NOMO-1 treated with DMSO at 0.1 percent for 48 hours (cell line): Measurements from ENCODE around the gene DISC1.
A peak's percentile ranks its signal among the peaks of the same experiment; 100 is the strongest.

Experiments used
- DNase-seq: peaks from one replicate; lab custom pipeline; 2025; ENCODE audit not compliant: unreplicated experiment; lab: John Stamatoyannopoulos, UW

The DISC1 gene

DNA sequence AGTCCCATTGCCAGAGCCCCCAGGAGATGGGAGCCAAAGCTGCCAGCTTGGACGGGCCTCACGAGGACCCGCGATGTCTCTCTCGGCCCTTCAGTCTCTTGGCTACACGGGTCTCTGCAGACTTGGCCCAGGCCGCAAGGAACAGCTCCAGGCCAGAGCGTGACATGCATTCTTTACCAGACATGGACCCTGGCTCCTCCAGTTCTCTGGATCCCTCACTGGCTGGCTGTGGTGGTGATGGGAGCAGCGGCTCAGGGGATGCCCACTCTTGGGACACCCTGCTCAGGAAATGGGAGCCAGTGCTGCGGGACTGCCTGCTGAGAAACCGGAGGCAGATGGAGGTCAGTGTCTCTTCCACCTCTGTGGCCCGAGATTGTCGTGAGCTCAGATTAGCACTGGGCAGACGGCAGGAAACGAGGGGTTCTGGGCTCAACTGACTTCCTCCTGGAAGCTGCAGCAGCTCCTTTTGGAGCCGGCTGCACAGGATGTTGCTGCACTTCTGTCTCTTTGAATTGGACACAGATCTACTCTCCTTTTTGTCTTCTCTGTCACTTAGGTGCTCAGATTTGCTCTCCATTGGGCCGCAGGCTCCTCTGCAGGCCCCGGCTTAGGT lies 68.0 kb downstream of the DISC1 start:
- no peak for DNase-seq

DNA sequence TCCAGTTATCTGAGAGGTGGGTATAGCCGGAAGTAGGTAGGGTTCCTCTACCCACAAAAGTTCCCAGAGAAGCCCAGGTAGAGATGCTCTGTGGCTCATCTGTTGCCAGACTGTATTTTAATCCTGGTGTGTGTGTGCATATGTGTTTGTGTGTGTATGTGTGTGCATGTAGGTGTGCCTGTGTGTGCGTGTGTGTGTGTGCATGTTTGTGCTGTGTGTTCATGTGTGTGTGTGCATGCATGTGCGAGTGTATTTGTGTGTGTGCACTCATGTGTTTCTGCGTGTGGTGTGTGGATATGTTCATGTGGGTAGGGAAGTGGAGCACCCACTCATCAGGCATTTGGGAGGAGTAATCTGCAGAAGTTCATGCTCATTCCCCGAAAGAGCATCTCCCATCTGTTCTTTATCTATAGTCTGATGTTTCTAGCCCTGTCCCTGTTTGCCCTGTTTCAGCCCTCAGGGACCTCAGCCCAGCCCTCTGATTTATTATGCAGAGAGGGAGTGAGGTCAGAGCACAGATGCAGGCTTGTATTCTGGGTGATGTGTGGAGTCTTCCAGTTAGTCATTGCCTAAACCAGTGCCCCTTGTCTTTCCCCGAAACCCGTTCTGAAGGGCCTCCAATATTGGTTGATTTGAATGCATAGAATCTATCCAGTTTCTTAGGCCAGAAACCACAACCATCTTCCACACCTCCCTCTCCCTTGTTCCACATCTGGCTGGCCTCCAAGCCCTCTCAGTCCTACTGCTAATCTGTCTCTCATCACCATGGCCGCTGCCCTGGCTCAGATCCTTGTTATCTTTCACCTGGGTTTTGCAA lies 69.1 kb downstream of the DISC1 start:
- DNase-seq: no peak

DNA sequence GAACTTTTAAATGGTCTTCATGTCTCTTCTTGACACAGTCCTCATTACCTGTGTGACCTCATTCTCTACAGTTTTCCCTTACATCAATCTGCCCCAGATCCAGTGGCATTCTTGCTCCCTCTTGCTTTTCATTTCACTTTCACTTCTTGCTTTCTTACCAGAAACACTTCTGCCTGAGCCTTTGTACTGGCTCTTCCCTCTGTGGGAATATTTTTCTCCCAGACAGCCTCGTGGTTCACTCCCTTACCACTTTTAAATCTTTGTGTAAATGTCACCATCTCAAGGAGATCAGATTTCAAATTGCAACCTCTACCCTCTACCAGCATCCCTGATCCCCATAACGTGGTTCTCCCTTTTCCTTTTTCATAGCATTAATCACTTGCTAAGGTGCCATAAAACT lies 73.2 kb downstream of the DISC1 start:
- peak; percentile 51 for DNase-seq

DNA sequence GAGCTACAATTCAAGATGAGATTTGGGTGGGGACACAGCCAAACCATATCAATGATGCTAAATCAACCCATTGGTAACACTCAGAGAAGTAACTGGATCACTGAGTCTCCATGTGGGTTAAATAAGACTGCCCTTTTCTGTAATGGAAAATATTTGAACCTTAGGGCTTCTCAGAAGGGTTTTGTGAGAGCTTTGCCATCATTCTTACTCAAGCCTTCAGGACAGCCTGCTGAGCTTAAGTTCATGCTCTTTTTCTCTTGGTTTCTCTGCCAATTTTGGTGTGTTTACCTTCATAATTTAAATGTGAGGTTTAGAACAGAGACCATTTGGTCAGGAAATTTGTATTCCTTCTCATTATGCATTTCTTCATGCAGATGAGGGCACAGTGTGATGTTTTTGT lies 74.7 kb downstream of the DISC1 start:
- no peak for DNase-seq

DNA sequence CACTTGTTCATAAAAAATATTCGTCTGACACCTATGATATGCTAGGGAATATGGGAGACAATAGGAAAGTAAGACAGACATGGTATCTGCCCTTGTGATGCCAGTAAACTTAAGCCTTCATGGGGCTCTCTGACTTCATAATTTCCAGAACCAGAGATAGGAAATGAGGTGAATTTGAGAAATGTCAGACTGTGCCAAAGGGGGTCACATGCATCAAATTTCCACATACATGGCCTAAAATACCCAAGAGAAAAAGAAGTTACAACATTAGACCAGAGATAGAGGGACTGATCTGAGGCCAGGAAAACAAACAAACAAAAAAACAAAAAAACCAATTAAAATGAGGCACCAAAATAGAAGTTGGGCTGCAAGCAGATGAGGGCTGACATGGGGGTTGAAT lies 75.7 kb downstream of the DISC1 start:
- no peak for DNase-seq

DNA sequence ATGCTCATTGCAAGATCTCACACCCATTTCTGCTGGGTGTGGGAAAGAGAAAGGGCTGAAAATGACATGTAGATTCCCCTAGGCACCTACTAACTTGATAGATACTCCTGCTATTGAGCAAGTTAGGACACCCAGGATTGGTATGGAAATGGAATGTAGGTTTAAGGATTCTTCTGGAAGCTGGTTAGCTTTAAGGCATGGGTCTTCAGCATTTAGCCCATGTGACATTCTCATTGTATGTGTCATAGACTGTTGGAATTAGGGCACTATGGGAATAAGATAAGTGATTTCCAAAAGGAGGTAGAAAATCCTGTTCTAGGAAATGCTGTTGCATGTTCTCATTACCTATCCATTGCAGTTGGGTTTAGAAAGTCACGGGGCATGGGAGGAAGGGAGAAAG lies 76.2 kb downstream of the DISC1 start:
- no peak for DNase-seq

DNA sequence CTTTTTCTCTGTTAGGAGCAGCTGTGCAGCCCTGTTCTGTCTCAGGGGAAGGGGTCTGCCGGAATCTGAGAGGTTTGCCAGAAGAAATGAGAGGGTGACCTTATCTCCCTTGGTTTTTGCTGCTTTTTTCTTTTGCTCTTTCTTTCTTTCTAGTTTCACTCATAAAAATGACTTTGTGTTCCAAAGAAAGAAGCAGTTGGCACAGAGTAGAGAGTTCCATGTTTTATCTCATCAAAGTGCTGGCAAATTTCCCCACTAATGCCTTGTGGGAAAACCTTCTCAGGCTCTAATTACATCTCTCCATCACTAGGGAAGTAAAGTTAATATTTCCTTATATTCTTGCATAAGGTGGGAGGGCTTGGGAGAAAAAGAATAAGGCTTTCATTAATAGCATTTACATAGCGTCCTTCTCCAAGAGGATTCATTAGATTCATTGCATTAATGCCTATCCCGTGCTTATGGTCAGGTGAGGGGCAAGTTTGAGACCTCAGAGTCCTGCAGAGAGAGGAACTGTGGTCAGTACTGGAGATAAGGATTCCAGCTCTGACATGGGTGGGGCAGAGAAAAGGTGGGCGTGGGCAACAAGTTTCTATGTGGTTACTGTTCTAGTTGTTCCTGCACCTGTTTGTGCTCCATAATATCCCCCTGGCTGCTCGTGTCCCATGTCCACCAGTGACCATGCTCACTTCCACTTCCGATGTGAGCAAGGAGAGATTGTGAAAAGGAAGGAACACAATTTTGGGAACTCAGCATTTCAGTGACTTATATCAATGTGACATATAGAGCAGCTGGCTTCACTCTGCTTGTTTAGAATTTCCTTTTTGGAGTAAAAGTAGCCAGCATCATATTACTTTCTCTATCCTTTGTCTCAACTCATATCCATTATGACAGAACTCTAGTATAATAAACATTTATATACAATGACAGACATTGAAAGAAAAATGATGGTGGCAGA lies 79.5 kb downstream of the DISC1 start:
- no peak for DNase-seq

DNA sequence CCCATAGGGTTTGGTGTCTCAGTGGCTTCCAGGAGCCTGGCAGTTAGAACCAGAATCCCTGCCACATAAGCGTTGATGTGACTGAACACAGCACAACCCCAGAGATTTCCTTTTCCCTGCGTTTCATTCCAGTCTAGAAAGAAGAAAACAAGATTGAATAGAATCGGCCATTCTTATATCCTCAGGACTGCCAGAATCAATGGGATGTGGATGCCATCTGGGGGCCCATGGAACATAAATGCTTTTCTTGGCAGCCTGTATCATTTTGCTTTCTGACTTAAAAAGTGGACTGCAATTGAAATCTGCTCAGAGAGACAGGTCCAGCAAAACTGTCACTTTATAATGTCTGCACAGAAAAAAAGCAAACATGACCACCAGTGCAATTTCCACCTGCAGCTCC lies 80.3 kb downstream of the DISC1 start:
- no peak for DNase-seq

DNA sequence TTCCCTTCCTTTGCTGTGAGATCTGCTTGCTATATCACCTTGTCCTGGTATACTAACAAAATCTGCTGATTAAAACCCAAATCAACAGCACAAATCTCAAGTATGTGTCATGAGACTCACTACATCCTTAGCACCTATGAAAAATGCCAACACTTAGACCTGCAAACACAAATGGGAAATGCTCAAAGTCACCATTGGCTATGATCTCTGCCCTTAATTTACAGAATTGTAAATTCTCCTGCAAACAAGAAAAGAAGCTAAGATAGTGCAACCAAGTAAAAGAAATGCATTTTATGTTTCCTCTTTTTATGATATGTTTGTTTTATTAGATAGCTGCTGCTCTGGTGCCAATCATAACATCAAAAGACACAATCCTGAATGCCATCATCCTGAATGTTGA lies 80.8 kb downstream of the DISC1 start:
- DNase-seq: no peak

DNA sequence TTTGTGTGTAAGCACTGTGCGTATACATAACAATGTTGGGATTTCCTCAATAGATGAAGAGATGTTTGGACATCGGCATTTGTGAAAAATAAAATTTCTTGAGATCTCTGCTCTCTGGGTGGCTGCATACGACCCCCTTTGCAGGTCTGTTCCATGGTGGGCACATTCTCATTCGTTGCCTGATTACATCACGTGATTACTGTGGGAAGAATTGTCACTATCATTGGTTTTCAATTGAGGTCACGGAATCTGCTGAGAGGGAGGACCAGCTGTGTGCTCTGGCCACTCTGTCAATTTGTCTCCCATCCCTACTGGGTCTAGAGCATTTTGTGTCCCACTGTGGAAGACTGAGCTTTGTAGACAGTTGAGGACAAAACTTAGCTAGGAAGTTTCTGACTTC lies 81.8 kb downstream of the DISC1 start:
- no peak for DNase-seq

DNA sequence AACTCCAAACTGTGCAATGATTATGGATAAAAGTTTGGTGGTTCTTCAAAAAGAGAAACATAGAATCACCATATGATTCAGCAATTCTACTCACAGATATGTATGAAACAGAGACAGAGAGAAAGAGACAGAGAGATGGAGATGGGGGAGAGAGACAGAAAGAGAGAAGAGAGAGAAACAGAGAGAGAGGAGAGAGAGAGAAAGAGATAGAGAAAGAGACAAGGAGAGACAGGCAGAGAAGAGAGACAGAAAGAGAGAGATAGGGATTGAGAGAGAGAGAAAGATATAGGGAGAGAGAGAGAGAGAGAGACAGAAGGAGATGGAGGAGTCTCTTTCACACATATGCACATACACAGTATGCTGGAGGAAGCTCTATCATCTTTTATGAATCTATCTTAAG lies 87.8 kb downstream of the DISC1 start:
- DNase-seq: no peak

DNA sequence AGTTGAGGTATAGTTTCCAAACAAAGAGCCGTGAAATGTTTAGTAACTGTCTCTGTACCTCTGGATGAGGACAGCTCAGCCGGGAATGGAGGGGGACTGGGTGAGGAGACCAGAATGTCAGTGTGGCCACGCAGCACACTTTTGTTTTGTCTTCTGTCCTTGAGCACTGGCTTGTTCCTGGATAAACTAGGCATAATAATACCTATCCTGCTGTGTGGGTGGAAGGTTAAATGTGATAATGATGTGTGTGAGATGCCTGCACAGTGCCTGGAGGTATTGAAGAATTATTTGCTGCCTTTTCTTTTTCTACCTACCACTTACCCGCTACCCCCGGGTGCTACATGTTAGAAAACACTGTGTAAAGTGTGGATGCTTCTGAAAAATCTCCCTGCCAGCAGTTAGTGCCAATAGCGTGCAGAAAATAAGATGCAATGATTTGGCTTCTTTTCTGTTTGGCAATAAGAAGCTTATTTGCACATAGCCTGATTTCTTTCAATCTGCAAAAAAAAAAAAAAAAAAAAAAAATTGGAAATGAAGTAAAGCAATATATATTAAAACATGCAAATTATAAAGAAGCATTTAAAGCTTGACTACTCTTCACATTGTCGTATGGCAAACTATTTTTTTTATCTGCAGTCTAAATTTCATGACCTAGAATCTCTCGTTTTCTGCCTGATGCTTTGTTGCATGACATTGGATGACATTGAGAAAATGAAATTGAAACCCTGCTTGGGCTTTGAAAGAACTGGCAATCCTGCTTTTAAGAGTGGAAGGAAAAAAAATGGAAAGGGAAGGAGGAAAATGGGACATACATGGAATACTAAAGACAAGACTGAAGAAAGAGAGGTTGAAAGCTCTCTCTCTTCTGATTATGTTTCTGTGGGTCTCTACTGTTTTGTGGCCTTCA lies 89.5 kb downstream of the DISC1 start:
- DNase-seq: no peak

DNA sequence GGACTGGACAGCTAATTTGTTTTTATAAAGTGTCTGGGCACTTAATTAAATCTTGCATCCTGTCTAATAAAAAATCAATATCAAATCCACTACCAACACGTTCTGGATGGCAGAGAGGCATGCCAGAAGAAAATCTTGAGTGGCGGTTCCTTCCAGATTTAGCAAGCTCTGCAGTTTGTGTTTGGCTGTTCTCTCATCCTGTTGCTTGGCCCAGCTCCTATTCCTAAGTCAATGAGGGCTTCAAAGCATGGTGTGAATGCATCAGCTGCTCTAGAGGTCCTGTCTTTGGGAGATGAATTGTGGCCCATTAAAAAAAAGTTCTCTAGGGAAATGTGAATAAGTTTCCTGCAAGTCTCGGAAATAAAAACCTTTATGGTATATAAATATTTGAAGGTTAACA lies 90.3 kb downstream of the DISC1 start:
- DNase-seq: no peak

DNA sequence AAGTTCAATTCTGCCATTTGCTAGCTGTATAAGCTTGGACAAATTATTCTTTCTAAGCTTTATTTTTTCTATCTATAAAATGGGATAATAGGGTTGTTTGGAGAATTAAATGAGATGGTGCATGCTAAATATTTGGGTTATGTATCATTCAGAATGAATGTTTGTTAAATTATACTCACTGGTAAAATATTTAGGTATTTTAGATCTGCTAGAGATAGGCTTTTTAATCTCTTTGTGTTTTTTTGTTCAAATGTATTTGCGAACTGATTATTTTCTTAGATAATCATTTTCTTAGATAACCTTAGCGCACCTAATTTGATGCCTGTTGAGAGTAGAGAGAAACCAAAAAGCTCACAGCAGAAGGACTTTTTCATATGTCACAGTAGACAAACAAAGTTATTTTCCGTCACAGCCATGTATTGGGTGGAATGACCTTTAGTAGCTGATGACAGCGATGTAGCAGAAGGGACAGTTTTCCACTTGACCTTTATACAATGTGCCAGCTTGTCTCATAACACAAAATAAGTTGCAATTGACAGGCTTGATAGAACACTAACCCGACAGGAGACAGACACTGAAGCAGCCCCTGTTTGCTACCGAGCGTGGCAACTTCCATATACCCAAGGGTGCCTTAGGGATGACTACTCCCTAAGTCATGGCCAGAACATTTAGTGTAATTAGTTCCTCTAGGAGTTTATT lies 93.0 kb downstream of the DISC1 start:
- DNase-seq: no peak

DNA sequence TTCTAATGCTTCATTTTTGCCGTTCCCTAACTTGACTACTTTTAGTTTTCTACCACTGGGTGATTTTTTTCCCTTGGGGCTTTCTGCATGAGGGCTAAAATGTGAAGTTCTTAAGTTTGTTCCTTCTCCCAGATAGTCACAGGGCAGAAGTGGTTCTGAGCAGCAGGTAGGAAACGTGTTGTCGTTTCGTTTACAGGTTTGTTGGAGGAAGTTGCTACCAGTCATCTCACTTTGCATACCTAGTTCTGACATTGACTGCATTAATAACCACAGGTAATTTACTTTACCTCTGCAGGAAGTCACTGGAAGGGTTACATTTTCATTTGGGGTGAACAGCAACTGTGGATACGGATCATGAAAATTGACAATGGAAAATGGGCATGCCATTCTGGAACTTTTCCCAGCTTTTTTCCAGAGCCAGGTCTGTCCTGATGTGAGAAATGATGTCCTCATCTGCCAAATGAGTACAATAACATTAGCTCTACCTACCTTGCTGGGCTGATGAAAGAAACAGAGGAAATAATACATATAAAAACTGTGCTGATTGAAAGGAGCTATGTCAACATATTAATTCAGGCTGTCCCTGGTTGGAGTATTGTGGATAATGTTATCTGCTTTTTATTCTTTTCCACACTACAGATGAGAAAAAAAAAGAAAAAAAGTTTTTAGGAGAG lies 94.2 kb downstream of the DISC1 start:
- DNase-seq: no peak

DNA sequence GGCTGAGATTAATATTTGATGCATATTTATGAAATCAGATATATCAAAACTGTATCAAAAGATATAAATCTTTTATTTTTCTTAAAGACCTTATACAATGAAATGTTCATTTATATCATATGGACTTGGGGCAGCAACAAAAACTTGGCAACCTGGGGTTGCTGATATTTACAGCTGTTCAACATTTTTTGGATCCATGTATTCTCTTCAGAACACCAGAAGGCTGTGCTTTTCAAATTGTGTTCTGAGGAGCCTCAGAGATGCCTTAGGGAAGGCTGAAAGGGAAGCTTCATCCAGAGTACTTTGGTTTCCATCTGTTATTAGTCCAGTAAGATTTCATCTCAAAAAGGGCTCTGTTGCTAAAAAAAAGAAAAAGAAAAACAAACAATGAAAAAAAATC lies 94.8 kb downstream of the DISC1 start:
- DNase-seq: no peak

DNA sequence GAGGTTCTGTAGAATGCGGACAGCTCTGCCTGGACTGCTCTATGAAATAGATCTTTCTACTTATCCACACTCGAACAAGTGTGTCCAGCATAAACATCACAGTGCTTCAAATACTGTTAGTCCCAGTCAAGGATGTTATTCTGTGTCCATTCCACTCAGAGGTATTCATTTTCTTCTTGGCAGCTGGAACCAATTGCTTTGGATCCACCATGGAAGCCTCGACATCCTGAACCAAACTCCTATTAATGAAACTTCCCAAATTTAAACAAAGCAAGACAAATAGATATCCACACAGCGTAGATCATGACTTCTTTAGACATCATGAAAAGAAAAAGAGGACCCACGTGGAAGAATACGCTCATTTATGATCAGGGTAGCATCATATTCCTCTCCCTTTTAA lies 95.8 kb downstream of the DISC1 start:
- no peak for DNase-seq

DNA sequence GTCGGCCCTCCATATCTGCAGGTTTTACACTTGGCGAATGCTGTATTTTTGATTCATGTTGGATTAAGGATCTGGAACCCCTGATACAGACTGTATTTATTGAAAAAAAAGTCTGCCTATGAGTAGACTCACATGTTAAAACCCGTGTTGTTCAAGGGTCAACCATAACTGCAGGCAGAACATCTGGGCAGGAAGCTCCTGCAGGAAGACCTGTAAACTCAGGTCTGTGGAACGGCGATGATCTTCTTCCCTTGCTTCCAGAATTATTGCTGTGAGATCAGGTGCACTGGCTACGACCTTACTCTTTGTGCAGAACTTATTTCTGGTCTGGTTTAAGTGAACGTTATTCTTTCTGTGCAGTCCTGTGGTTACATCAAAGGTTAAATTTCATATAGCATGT lies 96.6 kb downstream of the DISC1 start:
- DNase-seq: no peak

DNA sequence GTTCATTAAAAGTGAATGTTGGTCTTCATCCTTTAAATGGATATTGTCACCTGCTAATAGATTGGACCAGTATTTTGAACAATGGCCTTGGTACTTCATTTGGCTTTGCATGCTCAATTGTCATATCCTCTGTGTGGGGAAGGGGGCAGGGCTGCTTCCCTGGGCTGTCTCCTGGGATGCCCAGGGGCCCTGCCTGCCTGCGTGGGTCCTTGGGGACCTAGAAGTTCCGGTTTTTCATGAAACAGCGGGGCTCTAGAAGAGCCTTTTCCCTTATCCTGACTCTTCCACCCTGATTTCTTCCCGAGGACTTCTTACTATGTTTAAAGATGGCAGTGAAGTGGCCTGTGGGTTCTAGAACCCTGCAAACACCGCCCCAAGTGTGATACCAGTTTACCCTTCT lies 97.5 kb downstream of the DISC1 start:
- DNase-seq: no peak
